H1 (cell line): ENCODE data around the gene SLIT3. TPM values are rescaled to one million over a fixed set of nuclear protein-coding genes. Genes with fewer than 3 reads are reported as not detected.

Experiments
- polyA plus RNA-seq, 7 experiments: library from polyadenylated mRNA; depleted of rRNA in 3 of 7; stranded (reverse) in 5 of 7; unstranded in 2 of 7; fragments of >200 nt in 5 of 7; fragments of 200-250 nt in 2 of 7; gene quantifications; 1 replicate in 5 of 7; 2 replicates in 1 of 7; 4 replicates in 1 of 7; pipeline versions ENCODE4 v1.2.1 to v1.2.3, GENCODE V29; 2011 to 2013; ENCODE audit warnings: missing spikeins in 2 of 7, mixed read lengths in 2 of 7
- total RNA-seq: library from RNA; stranded (reverse); fragmentation: NEBNext Ultra II Directional; extraction: Animal tissue kit (Norgen Biotek cat#: 25700); gene quantifications from 2 replicates; pipeline ENCODE4 v1.2.1, GENCODE V29; 2021
- TF ChIP-seq, protein P1 (sequence below): fragments of 300-600 bp; sonication (generic); IDR thresholded peaks from 2 replicates; pipeline ENCODE4 v1.7.1; 2012; ENCODE audit warnings: low read length, moderate library complexity, mild to moderate bottlenecking, inconsistent platforms; ENCODE audit not compliant: insufficient replicate concordance

Gene SLIT3
- total and polyA plus RNA-seq, 2 of the 8 experiments (the other 6 are each of a cell fraction or from before 2014, with no cell fraction given): 1.1 to 1.2 TPM

DNA sequence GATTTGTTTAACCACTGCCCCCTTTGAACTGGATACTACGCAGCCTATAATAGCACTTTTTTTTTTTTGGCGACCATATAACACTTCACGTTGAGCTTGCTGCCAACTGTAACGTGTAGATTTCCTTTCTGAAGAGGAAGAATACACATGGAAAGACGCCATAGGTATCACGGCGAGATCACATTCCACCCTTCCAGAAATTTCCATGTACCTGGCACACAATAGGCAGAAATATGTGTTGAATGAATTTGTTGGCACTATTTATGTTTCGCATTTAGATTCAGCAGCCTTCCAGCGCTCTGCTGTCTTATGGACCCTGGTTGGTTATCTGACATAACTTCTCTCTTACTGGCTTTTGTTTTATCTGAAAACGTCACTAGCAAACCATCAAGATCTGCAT, 250.3 kb downstream of the SLIT3 start (continued):
- TF ChIP-seq, protein P1, sequence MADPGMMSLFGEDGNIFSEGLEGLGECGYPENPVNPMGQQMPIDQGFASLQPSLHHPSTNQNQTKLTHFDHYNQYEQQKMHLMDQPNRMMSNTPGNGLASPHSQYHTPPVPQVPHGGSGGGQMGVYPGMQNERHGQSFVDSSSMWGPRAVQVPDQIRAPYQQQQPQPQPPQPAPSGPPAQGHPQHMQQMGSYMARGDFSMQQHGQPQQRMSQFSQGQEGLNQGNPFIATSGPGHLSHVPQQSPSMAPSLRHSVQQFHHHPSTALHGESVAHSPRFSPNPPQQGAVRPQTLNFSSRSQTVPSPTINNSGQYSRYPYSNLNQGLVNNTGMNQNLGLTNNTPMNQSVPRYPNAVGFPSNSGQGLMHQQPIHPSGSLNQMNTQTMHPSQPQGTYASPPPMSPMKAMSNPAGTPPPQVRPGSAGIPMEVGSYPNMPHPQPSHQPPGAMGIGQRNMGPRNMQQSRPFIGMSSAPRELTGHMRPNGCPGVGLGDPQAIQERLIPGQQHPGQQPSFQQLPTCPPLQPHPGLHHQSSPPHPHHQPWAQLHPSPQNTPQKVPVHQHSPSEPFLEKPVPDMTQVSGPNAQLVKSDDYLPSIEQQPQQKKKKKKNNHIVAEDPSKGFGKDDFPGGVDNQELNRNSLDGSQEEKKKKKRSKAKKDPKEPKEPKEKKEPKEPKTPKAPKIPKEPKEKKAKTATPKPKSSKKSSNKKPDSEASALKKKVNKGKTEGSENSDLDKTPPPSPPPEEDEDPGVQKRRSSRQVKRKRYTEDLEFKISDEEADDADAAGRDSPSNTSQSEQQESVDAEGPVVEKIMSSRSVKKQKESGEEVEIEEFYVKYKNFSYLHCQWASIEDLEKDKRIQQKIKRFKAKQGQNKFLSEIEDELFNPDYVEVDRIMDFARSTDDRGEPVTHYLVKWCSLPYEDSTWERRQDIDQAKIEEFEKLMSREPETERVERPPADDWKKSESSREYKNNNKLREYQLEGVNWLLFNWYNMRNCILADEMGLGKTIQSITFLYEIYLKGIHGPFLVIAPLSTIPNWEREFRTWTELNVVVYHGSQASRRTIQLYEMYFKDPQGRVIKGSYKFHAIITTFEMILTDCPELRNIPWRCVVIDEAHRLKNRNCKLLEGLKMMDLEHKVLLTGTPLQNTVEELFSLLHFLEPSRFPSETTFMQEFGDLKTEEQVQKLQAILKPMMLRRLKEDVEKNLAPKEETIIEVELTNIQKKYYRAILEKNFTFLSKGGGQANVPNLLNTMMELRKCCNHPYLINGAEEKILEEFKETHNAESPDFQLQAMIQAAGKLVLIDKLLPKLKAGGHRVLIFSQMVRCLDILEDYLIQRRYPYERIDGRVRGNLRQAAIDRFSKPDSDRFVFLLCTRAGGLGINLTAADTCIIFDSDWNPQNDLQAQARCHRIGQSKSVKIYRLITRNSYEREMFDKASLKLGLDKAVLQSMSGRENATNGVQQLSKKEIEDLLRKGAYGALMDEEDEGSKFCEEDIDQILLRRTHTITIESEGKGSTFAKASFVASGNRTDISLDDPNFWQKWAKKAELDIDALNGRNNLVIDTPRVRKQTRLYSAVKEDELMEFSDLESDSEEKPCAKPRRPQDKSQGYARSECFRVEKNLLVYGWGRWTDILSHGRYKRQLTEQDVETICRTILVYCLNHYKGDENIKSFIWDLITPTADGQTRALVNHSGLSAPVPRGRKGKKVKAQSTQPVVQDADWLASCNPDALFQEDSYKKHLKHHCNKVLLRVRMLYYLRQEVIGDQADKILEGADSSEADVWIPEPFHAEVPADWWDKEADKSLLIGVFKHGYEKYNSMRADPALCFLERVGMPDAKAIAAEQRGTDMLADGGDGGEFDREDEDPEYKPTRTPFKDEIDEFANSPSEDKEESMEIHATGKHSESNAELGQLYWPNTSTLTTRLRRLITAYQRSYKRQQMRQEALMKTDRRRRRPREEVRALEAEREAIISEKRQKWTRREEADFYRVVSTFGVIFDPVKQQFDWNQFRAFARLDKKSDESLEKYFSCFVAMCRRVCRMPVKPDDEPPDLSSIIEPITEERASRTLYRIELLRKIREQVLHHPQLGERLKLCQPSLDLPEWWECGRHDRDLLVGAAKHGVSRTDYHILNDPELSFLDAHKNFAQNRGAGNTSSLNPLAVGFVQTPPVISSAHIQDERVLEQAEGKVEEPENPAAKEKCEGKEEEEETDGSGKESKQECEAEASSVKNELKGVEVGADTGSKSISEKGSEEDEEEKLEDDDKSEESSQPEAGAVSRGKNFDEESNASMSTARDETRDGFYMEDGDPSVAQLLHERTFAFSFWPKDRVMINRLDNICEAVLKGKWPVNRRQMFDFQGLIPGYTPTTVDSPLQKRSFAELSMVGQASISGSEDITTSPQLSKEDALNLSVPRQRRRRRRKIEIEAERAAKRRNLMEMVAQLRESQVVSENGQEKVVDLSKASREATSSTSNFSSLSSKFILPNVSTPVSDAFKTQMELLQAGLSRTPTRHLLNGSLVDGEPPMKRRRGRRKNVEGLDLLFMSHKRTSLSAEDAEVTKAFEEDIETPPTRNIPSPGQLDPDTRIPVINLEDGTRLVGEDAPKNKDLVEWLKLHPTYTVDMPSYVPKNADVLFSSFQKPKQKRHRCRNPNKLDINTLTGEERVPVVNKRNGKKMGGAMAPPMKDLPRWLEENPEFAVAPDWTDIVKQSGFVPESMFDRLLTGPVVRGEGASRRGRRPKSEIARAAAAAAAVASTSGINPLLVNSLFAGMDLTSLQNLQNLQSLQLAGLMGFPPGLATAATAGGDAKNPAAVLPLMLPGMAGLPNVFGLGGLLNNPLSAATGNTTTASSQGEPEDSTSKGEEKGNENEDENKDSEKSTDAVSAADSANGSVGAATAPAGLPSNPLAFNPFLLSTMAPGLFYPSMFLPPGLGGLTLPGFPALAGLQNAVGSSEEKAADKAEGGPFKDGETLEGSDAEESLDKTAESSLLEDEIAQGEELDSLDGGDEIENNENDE: no peak
- TF ChIP-seq, all 59 proteins: peak for 0
